Transverse colon (tissue), 4 donors: ENCODE data around the gene CALN1. TPM values are rescaled to one million over a fixed set of nuclear protein-coding genes. Genes with fewer than 3 reads are reported as not detected.

ENCODE experiments used
- DNase-seq: peaks from one replicate; pipeline ENCODE4 v3.0.0-alpha.2; 2019
- H3K27ac ChIP-seq, 4 donors: fragments of 200-600 bp; sonication (generic); 2 replicates each; pipeline ENCODE4 v1.5.1; 2016 to 2018; ENCODE audit warnings: inconsistent platforms in 4 of 4
- H3K27me3 ChIP-seq: fragments of 200-600 bp; sonication (generic); 2 replicates; pipeline ENCODE4 v1.5.1; 2017; ENCODE audit warnings: inconsistent platforms
- H3K36me3 ChIP-seq, 4 donors: fragments of 200-600 bp; sonication (generic); 2 replicates each; pipeline ENCODE4 v1.5.1; 2017 to 2019; ENCODE audit warnings: inconsistent platforms in 4 of 4
- H3K4me1 ChIP-seq, 4 donors: fragments of 200-600 bp; sonication (generic); 2 replicates each; pipeline ENCODE4 v1.5.1; 2017 to 2020; ENCODE audit warnings: inconsistent platforms in 4 of 4
- H3K4me3 ChIP-seq, 4 donors: fragments of 200-600 bp; sonication (generic); 1 replicate in 1 of 4; 2 replicates in 3 of 4; pipeline versions ENCODE4 v1.5.1 to v1.6.1; 2017 to 2019; ENCODE audit warnings: inconsistent platforms in 4 of 4
- H3K9me3 ChIP-seq, 2 donors: fragments of 200-600 bp; sonication (generic); 2 replicates each; pipeline ENCODE4 v1.5.1; 2017 to 2019; ENCODE audit warnings: inconsistent platforms in 2 of 2
- EP300 ChIP-seq: sonication (generic); formaldehyde crosslinking; IDR thresholded peaks from one replicate; pipeline ENCODE4 v1.6.1; 2017; ENCODE audit warnings: antibody characterized with exemption, low read depth
- POLR2A ChIP-seq: fragments of 450-650 bp; IDR thresholded peaks from one replicate; pipeline ENCODE4 v1.6.1; 2016; ENCODE audit warnings: antibody characterized with exemption, mild to moderate bottlenecking, moderate library complexity
- POLR2AphosphoS5 ChIP-seq, 3 donors: sonication (generic); formaldehyde crosslinking; IDR thresholded peaks; one replicate each; pipeline ENCODE4 v1.6.1; 2016; ENCODE audit warnings: antibody characterized with exemption in 3 of 3
- WGBS, 2 donors: methylation state at CpG; one replicate each; pipeline ENCODE4 v1.1.5; 2018; ENCODE audit warnings: low coverage in 1 of 2; 5-methylcytosine and 5-hydroxymethylcytosine counted together
- in situ Hi-C, 4 donors: fragments of 200-750 bp; cut with MboI; loops; one replicate each; pipeline versions ENCODE4 v1.15.0 to v1.15.1; 2017; ENCODE audit warnings: low sequenced_read_pairs in 3 of 4, low pct_ligation_motif_present in 1 of 4, low pct_unique_long_range_greater_than_20kb in 1 of 4
- intact Hi-C: fragments of 100-400 bp; cut with DNase I; formaldehyde crosslinking; loops from one replicate; pipeline ENCODE4 v1.15.1; 2023; ENCODE audit warnings: low total_unique reads
- total RNA-seq, 4 donors: library from RNA; depleted of rRNA; stranded (reverse); fragments of >200 nt; gene quantifications; one replicate each; pipeline ENCODE4 v1.1.0, GENCODE V29; 2016
- TF ChIP-seq, protein P1 (sequence below), 5 experiments: fragments of 200-600 bp in 3 of 5; fragments of 450-650 bp in 2 of 5; sonication (generic) in 3 of 5; IDR thresholded peaks; 1 replicate in 2 of 5; 2 replicates in 3 of 5; pipeline ENCODE4 v1.5.1; 2016 to 2017; ENCODE audit warnings: antibody characterized with exemption in 5 of 5, inconsistent platforms in 3 of 5, mild to moderate bottlenecking in 2 of 5, moderate library complexity in 1 of 5

Gene CALN1
- total RNA-seq, 4 donors from 2014 or later, result not detected

DNA sequence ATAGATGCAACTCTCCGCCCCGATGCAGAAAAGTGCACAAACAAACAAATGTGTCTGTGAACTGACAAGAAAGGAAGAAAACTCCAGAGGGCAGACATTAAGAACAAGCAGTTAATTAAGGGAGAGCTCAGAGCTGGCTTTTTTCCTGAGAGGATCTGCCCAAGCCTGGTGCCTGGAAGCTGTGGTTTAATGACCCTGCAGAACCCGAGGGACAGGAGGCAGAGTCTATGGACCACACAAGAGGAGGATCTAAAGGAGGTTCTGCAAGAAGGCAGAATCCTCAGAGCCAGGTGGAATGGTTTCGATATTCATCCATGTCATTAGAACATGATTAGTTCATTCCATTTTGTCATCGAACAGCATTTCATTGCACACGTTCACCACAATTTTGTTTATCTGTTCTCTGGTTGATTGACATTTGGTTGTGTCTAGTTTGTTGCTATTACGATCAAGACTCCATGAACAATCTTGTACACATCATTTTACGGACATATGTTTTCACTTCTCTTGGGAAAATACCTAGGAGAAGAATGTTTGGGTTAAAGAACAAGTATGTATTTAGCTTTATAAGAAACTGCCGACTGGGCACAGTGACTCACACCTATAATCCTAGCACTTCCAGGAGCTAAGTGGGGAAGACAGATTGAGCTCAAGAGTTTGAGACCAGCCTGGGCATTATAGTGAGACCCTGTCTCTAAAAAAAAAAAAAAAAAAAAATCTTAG lies 560.2 kb downstream of the CALN1 start:
- Histone ChIP-seq H3K4me3 (no peak overlapping the region), H3K27me3 (no peaks in the 10 kb centered on the region), H3K4me1 (no peaks in the 10 kb centered on the region), H3K9me3 (no peaks in the 10 kb centered on the region), H3K36me3 (no peaks in the 10 kb centered on the region), H3K27ac (no peak overlapping the region)
- in situ Hi-C loops, result no loop called here
- no peak for TF ChIP-seq EP300
- TF ChIP-seq POLR2AphosphoS5 (IDR thresholded peaks at IDR 0.05), result no peak
- no peak for TF ChIP-seq POLR2A
- TF ChIP-seq, protein P1, sequence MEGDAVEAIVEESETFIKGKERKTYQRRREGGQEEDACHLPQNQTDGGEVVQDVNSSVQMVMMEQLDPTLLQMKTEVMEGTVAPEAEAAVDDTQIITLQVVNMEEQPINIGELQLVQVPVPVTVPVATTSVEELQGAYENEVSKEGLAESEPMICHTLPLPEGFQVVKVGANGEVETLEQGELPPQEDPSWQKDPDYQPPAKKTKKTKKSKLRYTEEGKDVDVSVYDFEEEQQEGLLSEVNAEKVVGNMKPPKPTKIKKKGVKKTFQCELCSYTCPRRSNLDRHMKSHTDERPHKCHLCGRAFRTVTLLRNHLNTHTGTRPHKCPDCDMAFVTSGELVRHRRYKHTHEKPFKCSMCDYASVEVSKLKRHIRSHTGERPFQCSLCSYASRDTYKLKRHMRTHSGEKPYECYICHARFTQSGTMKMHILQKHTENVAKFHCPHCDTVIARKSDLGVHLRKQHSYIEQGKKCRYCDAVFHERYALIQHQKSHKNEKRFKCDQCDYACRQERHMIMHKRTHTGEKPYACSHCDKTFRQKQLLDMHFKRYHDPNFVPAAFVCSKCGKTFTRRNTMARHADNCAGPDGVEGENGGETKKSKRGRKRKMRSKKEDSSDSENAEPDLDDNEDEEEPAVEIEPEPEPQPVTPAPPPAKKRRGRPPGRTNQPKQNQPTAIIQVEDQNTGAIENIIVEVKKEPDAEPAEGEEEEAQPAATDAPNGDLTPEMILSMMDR (IDR thresholded peaks at IDR 0.05), result no peak
- intact Hi-C loops, result no loop called here
- 55 to 78% methylated on average over 3 to 9 of the region's 9 CpGs for WGBS, 2 donors
- DNase-seq, result no peak

DNA sequence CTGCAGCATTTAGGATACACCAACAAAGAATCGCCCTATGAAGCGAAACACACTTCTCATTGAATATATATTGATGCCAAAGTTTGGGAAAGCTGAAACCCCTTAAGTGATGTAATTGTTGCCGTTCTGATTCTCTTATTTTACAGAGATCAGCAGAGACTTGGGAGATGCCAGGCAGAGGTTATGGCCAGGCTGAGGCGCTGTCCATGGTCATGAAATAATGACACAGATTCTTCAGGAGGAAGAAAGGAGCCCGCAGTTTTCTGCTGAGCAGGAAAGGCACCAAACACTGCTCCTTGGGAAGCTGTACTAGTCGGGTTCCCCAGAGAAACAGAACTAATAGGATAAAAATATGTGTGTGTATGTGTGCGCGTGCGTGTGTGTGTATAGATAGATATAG lies 566.0 kb downstream of the CALN1 start:
- 79 to 81% methylated on average over 6 to 9 of the region's 9 CpGs for WGBS, 2 donors

DNA sequence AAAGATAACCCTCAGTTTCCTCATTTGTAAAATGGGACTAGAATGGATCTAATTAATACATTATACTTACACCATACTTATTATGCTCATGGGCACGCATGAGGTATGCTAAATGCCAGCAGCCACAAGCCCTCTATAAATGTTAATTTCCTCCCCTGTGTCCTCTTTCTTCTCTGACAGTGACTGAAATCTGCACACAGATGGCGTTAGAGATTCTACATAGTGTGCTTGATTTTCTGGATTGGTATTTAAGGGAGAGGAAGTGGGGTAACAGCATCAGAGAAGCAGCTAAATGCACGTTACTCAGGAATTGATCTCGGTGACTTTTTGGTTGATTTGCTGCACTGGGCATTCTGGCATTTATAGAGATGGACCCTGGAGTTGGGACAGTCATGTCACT lies 568.5 kb downstream of the CALN1 start:
- TF ChIP-seq EP300 (no peak), POLR2A (no peak), POLR2AphosphoS5 (IDR thresholded peaks at IDR 0.05) (no peak)
- TF ChIP-seq, protein P1 (IDR thresholded peaks at IDR 0.05), result no peak
- Histone ChIP-seq H3K4me3 (no peak overlapping the region), H3K36me3 (no peaks in the 10 kb centered on the region), H3K4me1 (no peaks in the 10 kb centered on the region), H3K9me3 (no peaks in the 10 kb centered on the region), H3K27ac (no peak overlapping the region), H3K27me3 (no peaks in the 10 kb centered on the region)
- intact Hi-C loops, result no loop called here
- WGBS, 2 donors, result 47 to 51% methylated on average over 4 of the region's 4 CpGs
- in situ Hi-C loops, result no loop called here
- DNase-seq, result no peak

More for the DNA sequence above, 566.0 kb downstream of the CALN1 start:
- in situ Hi-C loops, result no loop called here
- H3K9me3 ChIP-seq, result no peaks in the 10 kb centered on the region
- intact Hi-C loops, result no loop called here
- DNase-seq, result no peak
- no peaks in the 10 kb centered on the region for H3K27me3 ChIP-seq
- H3K27ac ChIP-seq, result no peak overlapping the region
- no peaks in the 10 kb centered on the region for H3K4me1 ChIP-seq
- no peak overlapping the region for H3K4me3 ChIP-seq
- no peaks in the 10 kb centered on the region for H3K36me3 ChIP-seq
- no peak for TF ChIP-seq POLR2A

DNA sequence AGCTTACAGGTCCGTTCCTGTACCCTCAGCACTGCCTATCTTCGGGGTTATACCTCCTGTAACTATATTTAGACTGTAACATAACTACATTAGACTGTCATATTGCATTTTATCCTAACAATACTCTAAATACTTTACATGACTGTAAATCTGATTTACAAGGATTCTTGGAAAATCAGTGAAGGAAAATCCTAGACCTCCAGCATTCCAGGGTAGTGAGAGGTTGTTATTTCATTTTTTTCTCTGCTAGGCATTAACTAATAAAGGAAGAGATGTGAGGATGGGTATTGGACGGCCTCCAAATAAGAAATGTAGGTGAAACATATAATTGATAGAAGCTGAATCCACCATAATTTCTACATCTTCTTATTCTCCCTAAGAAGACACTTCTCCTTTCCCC lies 569.4 kb downstream of the CALN1 start:
- Histone ChIP-seq H3K27ac (no peak overlapping the region), H3K9me3 (no peaks in the 10 kb centered on the region), H3K4me1 (no peaks in the 10 kb centered on the region), H3K4me3 (no peak overlapping the region), H3K36me3 (no peaks in the 10 kb centered on the region), H3K27me3 (no peaks in the 10 kb centered on the region)
- TF ChIP-seq POLR2AphosphoS5 (IDR thresholded peaks at IDR 0.05) (no peak), EP300 (no peak), POLR2A (no peak)
- TF ChIP-seq, protein P1 (IDR thresholded peaks at IDR 0.05), result no peak
- intact Hi-C loops (no loop called here), in situ Hi-C loops (no loop called here)
- no peak for DNase-seq
- 49 to 64% methylated on average over 3 of the region's 3 CpGs for WGBS, 2 donors

DNA sequence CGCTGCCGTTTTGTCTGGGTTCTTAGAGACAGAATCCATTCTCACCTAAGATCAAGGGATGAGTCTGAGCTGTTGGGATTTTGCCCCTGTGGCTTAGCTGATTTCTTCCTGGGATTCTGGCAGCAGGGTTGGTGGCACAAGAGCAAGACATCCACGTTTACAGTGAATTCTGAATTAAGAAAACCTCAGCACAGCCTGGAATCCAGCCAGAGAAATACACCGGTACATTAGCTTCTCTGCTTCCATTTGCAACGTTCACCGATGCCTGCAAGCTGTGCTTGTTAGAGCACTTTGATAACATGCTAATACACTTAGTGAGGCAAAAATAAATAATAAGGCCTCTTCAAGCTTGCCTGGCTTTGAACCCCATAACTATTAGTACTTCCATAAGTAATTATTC lies 569.8 kb downstream of the CALN1 start:
- H3K4me1 ChIP-seq, result no peaks in the 10 kb centered on the region
- H3K36me3 ChIP-seq, result no peaks in the 10 kb centered on the region
- WGBS, 2 donors, result 60% methylated on average over 6 of the region's 6 CpGs; no CpG with 5 or more reads in 1 of the 2 donors
- H3K27me3 ChIP-seq, result no peaks in the 10 kb centered on the region
- H3K9me3 ChIP-seq, result no peaks in the 10 kb centered on the region
- intact Hi-C loops, result no loop called here
- H3K27ac ChIP-seq, result no peak overlapping the region
- no peak for DNase-seq
- in situ Hi-C loops, result no loop called here
- no peak overlapping the region for H3K4me3 ChIP-seq
- TF ChIP-seq, protein P1 (IDR thresholded peaks at IDR 0.05), result no peak
- TF ChIP-seq POLR2AphosphoS5 (IDR thresholded peaks at IDR 0.05), result no peak
